DND-41 (cell line): ENCODE results near the gene WIPI1.

Experiments used
- EZH2 ChIP-seq: IDR thresholded peaks from 3 replicates; pipeline ENCODE4 v1.6.1; 2012; ENCODE audit warnings: borderline replicate concordance, low read depth, mild to moderate bottlenecking, moderate library complexity, low read length, inconsistent platforms; ENCODE audit not compliant: severe bottlenecking
- TF ChIP-seq, protein P1 (sequence below): IDR thresholded peaks from 2 replicates; pipeline ENCODE4 v1.5.1; 2012; ENCODE audit warnings: borderline replicate concordance, low read length, moderate library complexity, mild to moderate bottlenecking; ENCODE audit not compliant: poor library complexity, severe bottlenecking; ENCODE audit errors: extremely low read depth

DNA sequence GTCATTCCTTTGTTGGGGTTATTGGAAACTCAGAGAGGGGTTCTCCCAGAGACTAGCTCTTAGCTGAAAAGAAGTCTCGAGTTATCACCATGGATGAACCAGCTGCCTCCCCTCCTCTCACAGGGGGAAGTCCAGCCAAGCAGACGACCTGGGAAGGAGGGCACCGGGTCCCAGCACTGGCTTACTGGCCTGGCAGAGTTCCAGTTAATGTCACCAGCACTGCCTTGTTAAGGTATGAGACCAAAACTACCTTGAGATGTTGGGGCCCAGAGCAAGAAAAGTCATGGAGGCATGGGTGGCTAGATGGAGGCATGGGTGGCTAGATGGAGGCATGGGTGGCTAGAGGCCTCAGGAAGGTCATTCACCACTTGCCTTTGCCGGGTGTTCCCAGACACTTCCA is 72.4 kb downstream of the WIPI1 start:
- TF ChIP-seq, protein P1, sequence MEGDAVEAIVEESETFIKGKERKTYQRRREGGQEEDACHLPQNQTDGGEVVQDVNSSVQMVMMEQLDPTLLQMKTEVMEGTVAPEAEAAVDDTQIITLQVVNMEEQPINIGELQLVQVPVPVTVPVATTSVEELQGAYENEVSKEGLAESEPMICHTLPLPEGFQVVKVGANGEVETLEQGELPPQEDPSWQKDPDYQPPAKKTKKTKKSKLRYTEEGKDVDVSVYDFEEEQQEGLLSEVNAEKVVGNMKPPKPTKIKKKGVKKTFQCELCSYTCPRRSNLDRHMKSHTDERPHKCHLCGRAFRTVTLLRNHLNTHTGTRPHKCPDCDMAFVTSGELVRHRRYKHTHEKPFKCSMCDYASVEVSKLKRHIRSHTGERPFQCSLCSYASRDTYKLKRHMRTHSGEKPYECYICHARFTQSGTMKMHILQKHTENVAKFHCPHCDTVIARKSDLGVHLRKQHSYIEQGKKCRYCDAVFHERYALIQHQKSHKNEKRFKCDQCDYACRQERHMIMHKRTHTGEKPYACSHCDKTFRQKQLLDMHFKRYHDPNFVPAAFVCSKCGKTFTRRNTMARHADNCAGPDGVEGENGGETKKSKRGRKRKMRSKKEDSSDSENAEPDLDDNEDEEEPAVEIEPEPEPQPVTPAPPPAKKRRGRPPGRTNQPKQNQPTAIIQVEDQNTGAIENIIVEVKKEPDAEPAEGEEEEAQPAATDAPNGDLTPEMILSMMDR: no peak
- no peak for TF ChIP-seq EZH2
